Brain pericyte (primary cell): Measurements from ENCODE around the gene REG1A.

ENCODE experiments used
- DNase-seq: peaks from one replicate; pipeline ENCODE4 v3.0.0-alpha.2; 2012; ENCODE audit warnings: low read depth, low spot score

The REG1A gene

GRCh38 chr2:79125721-79125985 lies 5.4 kb downstream of the REG1A start:
- DNase-seq = no peak

- DNase-seq = no peak
These were observed 8.1 kb downstream of the REG1A start for GRCh38 chr2:79128406-79128805.

GRCh38 chr2:79129260-79129659 lies 9.0 kb downstream of the REG1A start:
- DNase-seq = no peak

DNA sequence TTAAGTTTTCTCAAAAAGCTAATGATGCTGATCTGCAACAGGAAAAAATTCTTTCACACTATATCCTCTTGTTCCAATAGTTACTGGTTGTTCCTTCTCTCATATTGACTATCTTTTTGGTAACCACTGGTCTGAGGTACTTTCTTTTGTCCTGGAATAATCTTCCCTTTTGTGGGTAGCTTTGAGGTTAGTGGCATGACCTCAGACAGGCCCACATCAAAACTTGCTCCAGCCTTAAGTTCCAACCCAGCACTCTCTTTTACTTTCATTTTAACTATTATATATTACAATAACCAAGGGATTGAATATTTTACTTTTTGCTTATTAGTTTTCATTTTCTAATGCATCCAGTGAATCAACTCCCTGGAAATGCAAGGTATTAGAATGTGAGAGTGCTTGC lies 9.5 kb downstream of the REG1A start:
- DNase-seq = no peak

GRCh38 chr2:79131687-79132086 lies 11.4 kb downstream of the REG1A start:
- DNase-seq = no peak

GRCh38 chr2:79138385-79138784 lies 18.1 kb downstream of the REG1A start:
- DNase-seq = no peak

GRCh38 chr2:79139423-79139822 lies 19.1 kb downstream of the REG1A start:
- no peak for DNase-seq

DNA sequence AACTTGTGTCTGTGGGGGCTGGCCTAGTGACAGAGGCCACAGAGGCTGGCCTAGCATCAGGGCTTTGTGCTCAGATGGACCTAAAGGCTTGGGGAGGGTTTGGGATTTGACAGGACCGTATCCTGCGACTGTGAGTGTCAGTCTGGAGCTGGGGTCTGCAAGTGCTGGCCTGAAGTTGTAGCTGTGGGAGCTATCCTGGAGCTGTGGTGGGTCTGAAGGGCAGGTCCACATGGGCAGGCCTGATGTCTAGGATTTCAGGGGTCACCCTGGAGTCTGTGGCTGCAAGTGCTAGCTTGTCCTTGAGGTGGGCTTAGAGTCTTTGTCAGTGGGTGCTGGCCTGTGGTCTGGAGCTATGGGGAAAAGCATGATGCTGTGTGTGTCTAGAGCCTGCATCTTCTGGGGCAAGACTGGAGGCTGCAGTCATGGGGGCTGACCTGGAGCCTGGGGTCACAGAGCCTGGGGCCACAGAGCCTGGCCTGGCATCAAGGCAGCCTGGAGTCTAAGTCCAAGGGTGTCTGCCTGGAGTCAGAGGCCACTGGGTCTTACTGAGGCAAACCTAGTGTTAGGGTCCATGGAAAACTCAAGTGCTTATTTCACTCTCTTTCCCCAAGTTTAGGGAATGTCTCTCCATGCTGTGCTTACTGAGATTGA lies 35.7 kb downstream of the REG1A start:
- no peak for DNase-seq

DNA sequence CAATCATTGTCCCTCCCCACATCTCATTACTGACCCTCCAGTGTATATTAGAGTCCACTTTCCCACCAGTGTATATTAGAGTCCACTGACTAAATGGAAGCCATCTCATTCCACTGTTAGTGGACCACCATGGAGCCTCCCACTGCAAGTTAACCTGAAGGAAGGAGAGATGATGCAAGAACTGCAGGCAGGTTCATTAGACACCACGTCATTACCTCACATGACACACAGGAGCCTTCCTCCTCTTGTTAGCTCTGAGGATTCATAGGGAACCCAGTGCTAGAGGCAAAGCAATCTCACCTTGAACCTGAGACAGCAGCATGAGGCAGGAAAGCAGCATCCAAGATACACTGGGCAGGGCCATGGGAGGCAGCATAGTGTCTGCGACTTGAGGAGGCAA lies 38.7 kb downstream of the REG1A start:
- DNase-seq = no peak

DNA sequence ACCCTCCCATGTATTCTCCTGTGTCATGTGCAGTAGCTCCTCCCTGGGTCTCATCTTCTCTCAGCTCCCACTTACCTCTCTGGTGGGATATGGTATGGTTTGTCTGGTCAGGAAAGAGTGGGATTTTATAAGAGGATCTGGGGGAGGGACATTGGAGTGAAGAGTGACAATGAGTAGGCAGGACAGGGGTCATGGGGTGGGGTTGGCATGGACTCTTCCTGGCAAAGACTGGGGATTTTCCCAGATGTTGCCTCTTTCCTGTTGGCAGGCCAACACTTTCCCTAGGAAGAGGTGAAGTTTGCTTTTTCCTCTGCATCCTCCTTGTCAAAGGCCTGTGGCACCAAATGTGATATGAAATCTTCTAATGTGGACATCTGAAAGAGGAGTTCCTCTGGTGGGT lies 39.4 kb downstream of the REG1A start, which contains the start of gene REG3A:
REG3A (minus strand) TSS at position 101 of the 400 bp plus-strand sequence. CDS start 348 bp downstream, outside the sequence.
- DNase-seq = no peak

DNA sequence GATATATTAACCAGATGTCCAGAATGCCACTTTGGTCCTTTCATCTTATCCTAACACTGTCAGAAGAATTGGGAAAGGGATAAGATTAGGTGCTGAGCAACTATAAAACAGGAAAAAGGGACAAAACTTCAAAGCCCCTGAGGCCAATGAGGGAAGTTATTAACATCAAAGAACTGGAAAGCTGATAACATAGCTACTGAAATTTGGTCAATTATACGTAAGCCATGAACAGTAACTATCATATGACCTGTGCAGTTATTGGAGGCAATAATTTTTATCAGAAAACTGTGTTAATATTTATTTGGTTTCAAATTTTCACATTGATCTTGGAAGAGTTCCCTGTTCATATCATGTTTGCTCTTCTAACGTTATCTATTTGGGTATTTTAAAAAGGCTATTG lies 41.8 kb downstream of the REG1A start:
- DNase-seq = no peak

GRCh38 chr2:79162801-79163200 lies 42.5 kb downstream of the REG1A start:
- no peak for DNase-seq

- DNase-seq = no peak
These were observed 51.2 kb downstream of the REG1A start for GRCh38 chr2:79171348-79171958.
